Activated CD8-positive, alpha-beta T cell treated with anti-CD3 and anti-CD28 coated beads for 36 hours (primary cell): ENCODE measurements around the gene HSPA4. TPM values are rescaled to one million over a fixed set of nuclear protein-coding genes. Genes with fewer than 3 reads are reported as not detected.
"Not testable (repeated sequence)": the region's sequence is repeated elsewhere in the genome, so short reads cannot be mapped to it uniquely, and the experiment has no call there.

Source experiments
- ATAC-seq: fragments of 200-7000 bp; cut with Tn5 transposase; one replicate; pipeline ENCODE4 v1.10.0; 2021; ENCODE audit warnings: mild to moderate bottlenecking, moderate library complexity
- CTCF ChIA-PET: fragments of 350-600 bp; sonication (Branson Sonifier 250); formaldehyde crosslinking; loops from one replicate; lab custom pipeline; 2021; ENCODE audit warnings: antibody characterized with exemption; lab: Charles Lee
- POLR2A ChIA-PET: fragments of 350-600 bp; sonication (Branson Sonifier 250); formaldehyde crosslinking; loops from one replicate; lab custom pipeline; 2021; ENCODE audit warnings: antibody characterized with exemption; lab: Charles Lee
- DNase-seq: peaks from one replicate; pipeline ENCODE4 v3.0.0-alpha.2; 2020
- H3K27ac Mint-ChIP-seq: one replicate; pipeline ENCODE4 v1.8.0; 2021; ENCODE audit warnings: mild to moderate bottlenecking, mixed read lengths
- H3K27me3 Mint-ChIP-seq: one replicate; pipeline ENCODE4 v1.8.0; 2021; ENCODE audit warnings: mixed read lengths
- H3K36me3 Mint-ChIP-seq: one replicate; pipeline ENCODE4 v1.8.0; 2021; ENCODE audit warnings: low read depth, mixed read lengths
- H3K4me1 Mint-ChIP-seq: one replicate; pipeline ENCODE4 v1.8.0; 2021; ENCODE audit warnings: low read depth, mixed read lengths
- H3K4me3 Mint-ChIP-seq: one replicate; pipeline ENCODE4 v1.8.0; 2021; ENCODE audit warnings: mild to moderate bottlenecking, moderate library complexity, mixed read lengths
- H3K9me3 Mint-ChIP-seq: one replicate; pipeline ENCODE4 v1.8.0; 2021; ENCODE audit warnings: mixed read lengths
- intact Hi-C: fragments of 100-400 bp; cut with micrococcal nuclease; formaldehyde crosslinking; loops from one replicate; pipeline ENCODE4 v1.10.0; 2022
- total RNA-seq, 2 experiments: library from RNA; stranded (reverse); gene quantifications; one replicate each; pipeline ENCODE4 v1.2.3, GENCODE V29; 2021
- TF ChIP-seq, protein P1 (sequence below): fragments of 200-600 bp; IDR thresholded peaks from one replicate; pipeline ENCODE4 v1.8.0; 2022; ENCODE audit warnings: antibody characterized with exemption, mild to moderate bottlenecking

HSPA4 gene
- total RNA-seq, 2 experiments from 2014 or later, result 229 to 232 TPM

DNA sequence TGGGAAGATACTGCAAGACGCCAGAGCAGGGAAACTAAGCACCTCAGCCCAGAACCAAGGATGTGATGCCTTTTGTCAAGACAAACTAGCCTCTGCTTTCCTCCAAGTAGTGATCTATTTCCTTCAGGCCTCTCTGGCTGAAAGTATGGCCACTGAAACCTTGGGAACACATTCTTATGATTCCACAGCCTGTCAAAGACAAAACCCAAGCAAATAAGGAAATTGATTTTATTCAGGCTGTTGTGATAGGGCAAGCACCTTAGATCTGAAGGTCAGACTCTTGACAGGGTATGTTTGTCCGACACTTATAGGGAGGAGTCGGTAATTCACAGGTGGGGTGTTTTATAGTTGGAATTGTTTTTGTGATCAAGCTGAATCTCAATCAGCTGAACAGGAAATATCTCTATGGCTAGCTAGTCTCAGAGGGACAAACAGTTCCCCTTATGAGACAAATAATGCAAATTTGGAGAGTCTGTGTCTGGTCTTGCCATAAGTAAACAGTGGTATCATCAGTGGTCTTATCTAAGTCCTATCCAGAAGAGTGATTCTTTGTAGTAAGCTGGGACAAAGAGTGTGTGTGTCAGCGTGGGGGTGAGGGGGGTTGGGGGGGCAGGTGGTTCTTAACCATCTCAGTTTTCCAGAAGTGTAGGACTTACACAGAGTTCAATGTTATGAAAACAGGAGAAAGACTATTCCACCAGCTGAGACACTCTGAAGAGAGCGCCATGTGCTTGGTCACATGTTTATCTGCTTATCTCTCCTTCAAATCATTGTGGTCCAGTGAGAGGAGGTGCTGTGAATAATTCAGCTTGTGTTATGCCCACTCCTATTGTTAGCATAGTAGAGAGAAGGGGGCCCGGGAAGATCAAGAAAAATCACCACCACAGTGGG is 18.7 kb upstream of the HSPA4 start:
- H3K4me3 Mint-ChIP-seq, result no peak overlapping the region
- peaks cover 5% of the 10 kb centered on the region for H3K4me1 Mint-ChIP-seq
- intact Hi-C loops, result no loop called here
- ChIA-PET POLR2A (interaction anchor here (0.6 kb wide), 1 partner anchor 608 kb away, joined by 3 read pairs; no protein-coding TSS in a partner anchor), CTCF (no interaction called here)
- no peaks in the 10 kb centered on the region for H3K27me3 Mint-ChIP-seq
- no peaks in the 10 kb centered on the region for H3K36me3 Mint-ChIP-seq
- no peaks in the 10 kb centered on the region for H3K9me3 Mint-ChIP-seq
- DNase-seq (no peak), ATAC-seq (peak; percentile 56)
- TF ChIP-seq, protein P1, sequence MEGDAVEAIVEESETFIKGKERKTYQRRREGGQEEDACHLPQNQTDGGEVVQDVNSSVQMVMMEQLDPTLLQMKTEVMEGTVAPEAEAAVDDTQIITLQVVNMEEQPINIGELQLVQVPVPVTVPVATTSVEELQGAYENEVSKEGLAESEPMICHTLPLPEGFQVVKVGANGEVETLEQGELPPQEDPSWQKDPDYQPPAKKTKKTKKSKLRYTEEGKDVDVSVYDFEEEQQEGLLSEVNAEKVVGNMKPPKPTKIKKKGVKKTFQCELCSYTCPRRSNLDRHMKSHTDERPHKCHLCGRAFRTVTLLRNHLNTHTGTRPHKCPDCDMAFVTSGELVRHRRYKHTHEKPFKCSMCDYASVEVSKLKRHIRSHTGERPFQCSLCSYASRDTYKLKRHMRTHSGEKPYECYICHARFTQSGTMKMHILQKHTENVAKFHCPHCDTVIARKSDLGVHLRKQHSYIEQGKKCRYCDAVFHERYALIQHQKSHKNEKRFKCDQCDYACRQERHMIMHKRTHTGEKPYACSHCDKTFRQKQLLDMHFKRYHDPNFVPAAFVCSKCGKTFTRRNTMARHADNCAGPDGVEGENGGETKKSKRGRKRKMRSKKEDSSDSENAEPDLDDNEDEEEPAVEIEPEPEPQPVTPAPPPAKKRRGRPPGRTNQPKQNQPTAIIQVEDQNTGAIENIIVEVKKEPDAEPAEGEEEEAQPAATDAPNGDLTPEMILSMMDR, result no peak
- H3K27ac Mint-ChIP-seq, result no peak overlapping the region

DNA sequence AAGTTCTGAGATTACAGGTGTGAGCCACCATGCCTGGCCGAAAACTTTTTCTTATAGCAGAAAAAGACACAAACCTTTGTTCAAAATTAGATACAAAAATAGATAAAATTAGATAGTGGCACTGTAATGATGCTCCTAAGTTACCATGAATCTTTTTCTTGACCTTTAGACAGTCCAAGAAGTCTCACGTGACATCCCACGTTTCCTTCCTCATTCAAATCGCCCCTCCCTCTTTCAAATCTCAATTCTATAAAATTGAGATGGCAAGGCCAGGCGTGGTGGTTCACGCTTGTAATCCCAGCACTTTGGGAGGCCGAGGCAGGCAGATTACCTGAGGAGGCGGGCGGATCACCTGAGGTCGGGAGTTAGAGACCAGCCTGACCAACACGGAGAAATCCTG is 17.7 kb upstream of the HSPA4 start:
- Mint-ChIP-seq H3K4me3 (no peak overlapping the region), H3K27ac (no peak overlapping the region), H3K9me3 (no peaks in the 10 kb centered on the region), H3K27me3 (no peaks in the 10 kb centered on the region), H3K4me1 (peaks cover 5% of the 10 kb centered on the region), H3K36me3 (no peaks in the 10 kb centered on the region)
- TF ChIP-seq, protein P1, result no peak
- no peak for DNase-seq
- ChIA-PET POLR2A (no interaction called here), CTCF (no interaction called here)
- intact Hi-C loops, result no loop called here
- ATAC-seq, result no peak

DNA sequence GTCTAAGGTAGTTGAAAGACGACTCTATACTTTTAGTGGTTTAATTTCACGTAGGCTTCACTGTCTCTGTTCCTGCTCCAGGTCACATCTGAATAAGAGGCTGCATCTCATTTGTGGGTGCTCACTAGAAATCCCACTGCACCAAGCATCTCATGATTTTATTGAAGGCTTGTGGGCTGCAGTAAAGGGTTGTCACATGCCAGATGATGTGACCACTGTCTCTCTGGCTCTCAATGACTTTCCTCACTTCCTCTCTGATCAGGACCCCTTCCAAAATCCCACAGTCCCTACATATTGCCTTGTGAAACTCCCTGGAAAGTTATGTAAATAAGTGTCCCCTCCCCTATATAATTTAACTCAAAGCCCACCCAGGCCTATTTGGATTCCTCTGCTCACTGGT is 16.6 kb upstream of the HSPA4 start:
- Mint-ChIP-seq H3K9me3 (no peaks in the 10 kb centered on the region), H3K4me1 (peaks cover 5% of the 10 kb centered on the region), H3K4me3 (no peak overlapping the region), H3K36me3 (no peaks in the 10 kb centered on the region), H3K27ac (no peak overlapping the region), H3K27me3 (no peaks in the 10 kb centered on the region)
- ChIA-PET POLR2A (no interaction called here), CTCF (no interaction called here)
- intact Hi-C loops, result no loop called here
- ATAC-seq (no peak), DNase-seq (no peak)
- TF ChIP-seq, protein P1, result no peak

DNA sequence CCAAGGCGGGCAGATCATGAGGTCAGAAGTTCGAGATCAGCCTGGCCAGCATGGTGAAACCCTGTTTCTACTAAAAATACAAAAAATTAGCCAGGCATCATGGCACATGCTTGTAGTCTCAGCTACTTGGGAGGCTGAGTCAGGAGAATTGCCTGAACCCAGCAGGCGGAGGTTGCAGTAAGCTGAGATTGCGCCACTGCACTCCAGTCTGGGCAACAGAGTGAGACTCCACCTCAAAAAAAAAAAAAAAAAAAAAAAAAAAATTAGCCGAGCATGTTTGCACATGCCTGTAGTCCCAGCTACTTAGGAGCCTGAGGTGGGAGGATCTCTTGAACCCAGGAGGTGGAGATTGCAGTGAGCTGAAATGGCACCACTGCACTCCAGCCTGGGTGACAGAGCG is 15.1 kb upstream of the HSPA4 start:
- H3K4me1 Mint-ChIP-seq, H3K27ac Mint-ChIP-seq, DNase-seq, H3K4me3 Mint-ChIP-seq, H3K27me3 Mint-ChIP-seq, ATAC-seq, H3K36me3 Mint-ChIP-seq, intact Hi-C loops, H3K9me3 Mint-ChIP-seq, CTCF ChIA-PET: not testable (repeated sequence)
- POLR2A ChIA-PET, result interaction anchor here (0.6 kb wide), 1 partner anchor 72 kb away, joined by 3 read pairs; no protein-coding TSS in a partner anchor

DNA sequence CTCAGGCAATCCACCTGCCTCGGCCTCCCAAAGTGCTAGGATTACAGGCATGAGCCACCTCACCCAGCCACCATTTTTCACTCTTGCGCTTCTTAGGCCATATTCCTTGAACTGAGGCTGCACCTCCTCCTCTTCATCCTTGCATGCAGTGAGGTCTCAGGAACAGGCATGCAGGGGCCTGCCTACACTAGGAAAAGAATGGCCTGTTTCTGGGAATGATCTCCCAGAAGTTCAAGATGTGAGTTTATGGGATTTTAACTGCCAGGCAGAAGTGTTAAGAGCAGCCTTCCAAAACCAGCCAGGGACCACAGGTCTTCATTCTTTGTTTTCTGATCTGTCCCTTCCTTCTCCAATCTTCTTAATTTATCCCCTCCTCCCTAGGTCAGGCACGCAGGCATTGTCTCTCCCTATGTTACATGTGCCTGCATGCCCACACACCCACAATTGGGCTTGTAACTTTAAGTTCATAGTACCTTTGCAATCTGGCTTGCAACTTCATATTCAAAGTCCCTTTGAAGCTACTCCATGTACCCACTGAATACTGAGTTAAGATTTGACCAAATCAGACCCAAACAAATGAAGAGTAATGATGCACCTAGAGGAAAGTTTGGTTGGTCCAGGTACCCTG is 10.5 kb upstream of the HSPA4 start:
- Mint-ChIP-seq H3K36me3 (no peaks in the 10 kb centered on the region), H3K27me3 (no peaks in the 10 kb centered on the region), H3K27ac (no peak overlapping the region), H3K4me3 (no peak overlapping the region), H3K9me3 (no peaks in the 10 kb centered on the region), H3K4me1 (peaks cover 2% of the 10 kb centered on the region)
- ATAC-seq, result no peak
- CTCF ChIA-PET, result no interaction called here
- no peak for DNase-seq
- TF ChIP-seq, protein P1, result no peak
- POLR2A ChIA-PET, result no interaction called here
- intact Hi-C loops, result no loop called here
